HCT116 (cell line): ENCODE results near the gene OR2AE1. TPM values are rescaled to one million over a fixed set of nuclear protein-coding genes. Genes with fewer than 3 reads are reported as not detected.

Experiments used
- ATAC-seq: fragments of 200-7000 bp; cut with Tn5 transposase; 2 replicates; pipeline ENCODE4 v1.9.1; 2020; ENCODE audit warnings: mild to moderate bottlenecking, moderate library complexity
- BruUV-seq: library from RNA; stranded (reverse); fragments of 400-500 nt; replicated peaks from 2 replicates; lab custom pipeline; 2021; lab: Mats Ljungman, UMichigan
- CTCF ChIA-PET: fragments of 300-600 bp; sonication (Branson Sonifier 250); formaldehyde crosslinking; loops from one replicate; lab custom pipeline; 2021; ENCODE audit warnings: antibody characterized with exemption; lab: Charles Lee
- POLR2A ChIA-PET: fragments of 300-600, 350-600 bp; sonication (Branson Sonifier 250); formaldehyde crosslinking; loops from one replicate; lab custom pipeline; 2021; ENCODE audit warnings: antibody characterized with exemption; lab: Charles Lee
- RAD21 ChIA-PET, 2 experiments: fragments of 300-600 bp; sonication (Branson Sonifier 250); formaldehyde crosslinking; loops; one replicate each; lab custom pipeline; 2023; ENCODE audit warnings: low total read pairs in 2 of 2; ENCODE audit not compliant: uncharacterized antibody in 2 of 2, unreplicated experiment in 2 of 2, low non-redundant PET in 1 of 2; lab: Charles Lee
- DNase-seq: peaks from one replicate; pipeline ENCODE4 v3.0.0-alpha.2; 2010; ENCODE audit warnings: low read depth, low spot score
- H2AFZ ChIP-seq: fragments of 200-600 bp; shearing (Covaris generic), sonication (generic); 2 replicates; pipeline ENCODE4 v1.6.1; 2017; ENCODE audit warnings: low read depth, mixed run types, mixed read lengths, antibody characterized with exemption, low read length; ENCODE audit not compliant: poor library complexity, severe bottlenecking
- H3K27ac ChIP-seq: 2 replicates; pipeline ENCODE4 v1.5.1; 2012; ENCODE audit warnings: low read depth, low read length
- H3K27me3 ChIP-seq: fragments of 200-600 bp; sonication (generic); 2 replicates; pipeline ENCODE4 v1.6.1; 2016; ENCODE audit warnings: mixed run types, low read length, mixed read lengths; ENCODE audit not compliant: insufficient read depth
- H3K36me3 ChIP-seq, 2 experiments: fragments of 200-500 bp in 1 of 2; fragments of 200-600 bp in 1 of 2; sonication (Bioruptor generic) in 1 of 2; sonication (generic) in 1 of 2; 2 replicates each; pipeline versions ENCODE4 v1.5.1 to v1.6.1; 2014 to 2016; ENCODE audit warnings: low read length in 2 of 2, inconsistent platforms in 1 of 2, mixed read lengths in 1 of 2, mixed run types in 1 of 2; ENCODE audit not compliant: insufficient read depth in 2 of 2, control insufficient read depth in 1 of 2
- H3K4me1 ChIP-seq, 2 experiments: fragments of 200-600 bp in 1 of 2; sonication (generic) in 1 of 2; 2 replicates each; pipeline versions ENCODE4 v1.5.1 to v1.6.1; 2012 to 2017; ENCODE audit warnings: low read length in 2 of 2, inconsistent platforms in 1 of 2, mild to moderate bottlenecking in 1 of 2, mixed read lengths in 1 of 2, mixed run types in 1 of 2, moderate library complexity in 1 of 2; ENCODE audit not compliant: insufficient read depth in 2 of 2, control insufficient read depth in 1 of 2
- H3K4me2 ChIP-seq: fragments of 200-600 bp; sonication (generic); 2 replicates; pipeline ENCODE4 v1.6.1; 2017; ENCODE audit warnings: mixed run types, low read length, mixed read lengths
- H3K4me3 ChIP-seq, 2 experiments: fragments of 200-600 bp in 1 of 2; sonication (generic) in 1 of 2; replicated peaks in 1 of 2; 2 replicates each; pipeline ENCODE4 v1.5.1; 2011 to 2016; ENCODE audit warnings: low read length in 2 of 2, control low read depth in 1 of 2, low read depth in 1 of 2, mild to moderate bottlenecking in 1 of 2, mixed read lengths in 1 of 2, mixed run types in 1 of 2
- H3K79me2 ChIP-seq: fragments of 200-600 bp; sonication (generic); 2 replicates; pipeline ENCODE4 v1.6.1; 2017; ENCODE audit warnings: mild to moderate bottlenecking, mixed run types, low read length, moderate library complexity, mixed read lengths; ENCODE audit not compliant: insufficient read depth
- H3K9ac ChIP-seq: fragments of 200-600 bp; sonication (generic); 2 replicates; pipeline ENCODE4 v1.6.1; 2016; ENCODE audit warnings: low read length, mixed read lengths
- H3K9me2 ChIP-seq: fragments of 200-600 bp; sonication (generic), shearing (Covaris generic); 2 replicates; pipeline ENCODE4 v1.6.1; 2017; ENCODE audit warnings: mixed run types, mild to moderate bottlenecking, moderate library complexity; ENCODE audit not compliant: insufficient read depth
- H3K9me3 ChIP-seq, 2 experiments: fragments of 200-500 bp in 1 of 2; fragments of 200-600 bp in 1 of 2; sonication (Bioruptor generic) in 1 of 2; sonication (generic) in 1 of 2; 2 replicates each; pipeline ENCODE4 v1.6.1; 2014 to 2017; ENCODE audit warnings: low read length in 2 of 2, mixed read lengths in 2 of 2, inconsistent platforms in 1 of 2, low read depth in 1 of 2, mild to moderate bottlenecking in 1 of 2, mixed run types in 1 of 2, moderate library complexity in 1 of 2; ENCODE audit not compliant: control insufficient read depth in 1 of 2, insufficient read depth in 1 of 2
- H4K20me1 ChIP-seq: fragments of 200-600 bp; sonication (generic), shearing (Covaris generic); 2 replicates; pipeline ENCODE4 v1.6.1; 2017; ENCODE audit warnings: mixed run types, mild to moderate bottlenecking, moderate library complexity; ENCODE audit not compliant: insufficient read depth
- CBX3 ChIP-seq: IDR thresholded peaks from 2 replicates; pipeline ENCODE4 v1.6.1; 2012; ENCODE audit warnings: low read depth
- CEBPB ChIP-seq: IDR thresholded peaks from 2 replicates; pipeline ENCODE4 v1.6.1; 2012; ENCODE audit warnings: low read depth
- CTCF ChIP-seq, 3 experiments: fragments of 200-600 bp in 1 of 3; sonication (generic) in 1 of 3; IDR thresholded peaks in 2 of 3; conservative IDR thresholded peaks in 1 of 3; 2 replicates each; pipeline ENCODE4 v1.5.1; 2012 to 2017; ENCODE audit warnings: low read depth in 2 of 3, low read length in 2 of 3, antibody characterized with exemption in 1 of 3, borderline replicate concordance in 1 of 3, control low read depth in 1 of 3, mild to moderate bottlenecking in 1 of 3, mixed read lengths in 1 of 3, mixed run types in 1 of 3, moderate library complexity in 1 of 3; ENCODE audit not compliant: insufficient read depth in 1 of 3
- ELF1 ChIP-seq: IDR thresholded peaks from 2 replicates; pipeline ENCODE4 v1.6.1; 2012; ENCODE audit warnings: low read depth, borderline replicate concordance
- EZH2 ChIP-seq: fragments of 200-600 bp; sonication (generic); IDR thresholded peaks from 2 replicates; pipeline ENCODE4 v1.6.1; 2017; ENCODE audit warnings: antibody characterized with exemption, mixed run types
- EZH2phosphoT487 ChIP-seq: fragments of 200-600 bp; IDR thresholded peaks from 2 replicates; pipeline ENCODE4 v1.6.1; 2018; ENCODE audit warnings: antibody characterized with exemption, borderline replicate concordance
- FOSL1 ChIP-seq: IDR thresholded peaks from 2 replicates; pipeline ENCODE4 v1.6.1; 2012; ENCODE audit warnings: low read depth
- JUND ChIP-seq: IDR thresholded peaks from 2 replicates; pipeline ENCODE4 v1.6.1; 2012
- POLR2AphosphoS5 ChIP-seq: IDR thresholded peaks from 2 replicates; pipeline ENCODE4 v1.6.1; 2011; ENCODE audit warnings: mild to moderate bottlenecking, low read depth, low read length, moderate library complexity
- RAD21 ChIP-seq: IDR thresholded peaks from 2 replicates; pipeline ENCODE4 v1.6.1; 2012; ENCODE audit warnings: low read depth, mild to moderate bottlenecking
- SIN3A ChIP-seq: IDR thresholded peaks from 2 replicates; pipeline ENCODE4 v1.6.1; 2012; ENCODE audit warnings: low read depth
- TCF7L2 ChIP-seq: IDR thresholded peaks from 2 replicates; pipeline ENCODE4 v1.7.0; 2011; ENCODE audit warnings: borderline replicate concordance, inconsistent platforms; ENCODE audit not compliant: insufficient read depth, insufficient read length; ENCODE audit errors: extremely low read depth
- intact Hi-C: fragments of 100-400 bp; cut with micrococcal nuclease; formaldehyde crosslinking; loops from 2 replicates; pipeline ENCODE4 v1.10.0; 2022
- total RNA-seq: library from RNA; stranded (reverse); gene quantifications from one replicate; pipeline ENCODE4 v1.2.1, GENCODE V29; 2021; ENCODE audit not compliant: unreplicated experiment
- TF ChIP-seq, protein P1 (sequence below): IDR thresholded peaks from 2 replicates; pipeline ENCODE4 v1.6.1; 2012; ENCODE audit warnings: low read depth
- TF ChIP-seq, protein P2 (sequence below): IDR thresholded peaks from 2 replicates; pipeline ENCODE4 v1.6.1; 2012
- TF ChIP-seq, protein P3 (sequence below): IDR thresholded peaks from 2 replicates; pipeline ENCODE4 v1.6.1; 2012

OR2AE1 gene
- total RNA-seq, 1 experiment from 2014 or later = not detected

DNA sequence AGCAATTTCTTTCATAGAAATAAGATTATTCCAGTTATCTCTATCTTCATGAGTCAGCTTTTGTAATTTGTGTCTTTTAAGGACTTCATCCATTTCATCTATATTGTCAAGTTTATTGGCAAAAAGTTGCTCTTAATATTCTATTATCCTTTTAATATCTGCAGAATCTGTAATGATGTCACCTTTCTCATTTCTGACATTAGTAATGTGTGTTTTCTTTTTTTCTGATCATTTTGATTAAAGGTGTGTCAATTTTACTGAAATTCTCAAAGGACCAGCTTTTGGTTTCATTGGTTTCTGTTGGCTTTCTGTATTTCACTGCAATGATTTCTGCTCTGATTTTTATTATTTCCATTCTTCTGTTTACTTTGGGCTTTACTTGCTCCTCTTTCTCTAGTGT, 17.9 kb upstream of the OR2AE1 start:
- Histone ChIP-seq H3K27ac (no peak overlapping the region), H3K36me3 (0 out of 4 replicates have a peak, but pooled peaks cover 0 to under 1% of the 10 kb centered on the region in 2 experiments), H2AFZ (no peak overlapping the region), H3K79me2 (no peaks in the 10 kb centered on the region), H3K9me2 (no peaks in the 10 kb centered on the region), H3K9ac (no peak overlapping the region), H3K4me1 (no peaks in the 10 kb centered on the region), H3K4me2 (no peak overlapping the region), H3K27me3 (no peaks in the 10 kb centered on the region), H3K4me3 (no peak overlapping the region), H3K9me3 (no peaks in the 10 kb centered on the region), H4K20me1 (no peaks in the 10 kb centered on the region)
- BruUV-seq = no TSS peak
- CTCF ChIA-PET = no interaction called here
- no peak for DNase-seq
- ATAC-seq = no peak
- POLR2A ChIA-PET = no interaction called here
- TF ChIP-seq, protein P1, sequence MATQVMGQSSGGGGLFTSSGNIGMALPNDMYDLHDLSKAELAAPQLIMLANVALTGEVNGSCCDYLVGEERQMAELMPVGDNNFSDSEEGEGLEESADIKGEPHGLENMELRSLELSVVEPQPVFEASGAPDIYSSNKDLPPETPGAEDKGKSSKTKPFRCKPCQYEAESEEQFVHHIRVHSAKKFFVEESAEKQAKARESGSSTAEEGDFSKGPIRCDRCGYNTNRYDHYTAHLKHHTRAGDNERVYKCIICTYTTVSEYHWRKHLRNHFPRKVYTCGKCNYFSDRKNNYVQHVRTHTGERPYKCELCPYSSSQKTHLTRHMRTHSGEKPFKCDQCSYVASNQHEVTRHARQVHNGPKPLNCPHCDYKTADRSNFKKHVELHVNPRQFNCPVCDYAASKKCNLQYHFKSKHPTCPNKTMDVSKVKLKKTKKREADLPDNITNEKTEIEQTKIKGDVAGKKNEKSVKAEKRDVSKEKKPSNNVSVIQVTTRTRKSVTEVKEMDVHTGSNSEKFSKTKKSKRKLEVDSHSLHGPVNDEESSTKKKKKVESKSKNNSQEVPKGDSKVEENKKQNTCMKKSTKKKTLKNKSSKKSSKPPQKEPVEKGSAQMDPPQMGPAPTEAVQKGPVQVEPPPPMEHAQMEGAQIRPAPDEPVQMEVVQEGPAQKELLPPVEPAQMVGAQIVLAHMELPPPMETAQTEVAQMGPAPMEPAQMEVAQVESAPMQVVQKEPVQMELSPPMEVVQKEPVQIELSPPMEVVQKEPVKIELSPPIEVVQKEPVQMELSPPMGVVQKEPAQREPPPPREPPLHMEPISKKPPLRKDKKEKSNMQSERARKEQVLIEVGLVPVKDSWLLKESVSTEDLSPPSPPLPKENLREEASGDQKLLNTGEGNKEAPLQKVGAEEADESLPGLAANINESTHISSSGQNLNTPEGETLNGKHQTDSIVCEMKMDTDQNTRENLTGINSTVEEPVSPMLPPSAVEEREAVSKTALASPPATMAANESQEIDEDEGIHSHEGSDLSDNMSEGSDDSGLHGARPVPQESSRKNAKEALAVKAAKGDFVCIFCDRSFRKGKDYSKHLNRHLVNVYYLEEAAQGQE = no peak
- no peak for TF ChIP-seq ELF1
- TF ChIP-seq EZH2 = no peak
- no peak for TF ChIP-seq CBX3
- TF ChIP-seq FOSL1 = no peak
- TF ChIP-seq, protein P2, sequence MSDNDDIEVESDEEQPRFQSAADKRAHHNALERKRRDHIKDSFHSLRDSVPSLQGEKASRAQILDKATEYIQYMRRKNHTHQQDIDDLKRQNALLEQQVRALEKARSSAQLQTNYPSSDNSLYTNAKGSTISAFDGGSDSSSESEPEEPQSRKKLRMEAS = no peak
- no peak for TF ChIP-seq TCF7L2
- no peak for TF ChIP-seq CEBPB
- no peak for TF ChIP-seq CTCF (IDR thresholded peaks at IDR 0.05 in 2 of 3, conservative IDR thresholded peaks at IDR 0.05 in 1 of 3; ENCODE audit: borderline replicate concordance in 1 of 3, insufficient read depth in 1 of 3, low read depth in 2 of 3, low read length in 2 of 3)
- TF ChIP-seq, protein P3, sequence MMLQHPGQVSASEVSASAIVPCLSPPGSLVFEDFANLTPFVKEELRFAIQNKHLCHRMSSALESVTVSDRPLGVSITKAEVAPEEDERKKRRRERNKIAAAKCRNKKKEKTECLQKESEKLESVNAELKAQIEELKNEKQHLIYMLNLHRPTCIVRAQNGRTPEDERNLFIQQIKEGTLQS = no peak
- no peak for TF ChIP-seq RAD21
- no peak for TF ChIP-seq EZH2phosphoT487
- TF ChIP-seq JUND = no peak
- no peak for TF ChIP-seq POLR2AphosphoS5
- TF ChIP-seq SIN3A = no peak
- RAD21 ChIA-PET = no interaction called here
- intact Hi-C loops = no loop called here
